ENCODE measurements around the gene SLC13A2. TPM values are rescaled to one million over a fixed set of nuclear protein-coding genes. Genes with fewer than 3 reads are reported as not detected.

The SLC13A2 gene
- total RNA-seq, 1 experiment from 2014 or later: not detected

DNA sequence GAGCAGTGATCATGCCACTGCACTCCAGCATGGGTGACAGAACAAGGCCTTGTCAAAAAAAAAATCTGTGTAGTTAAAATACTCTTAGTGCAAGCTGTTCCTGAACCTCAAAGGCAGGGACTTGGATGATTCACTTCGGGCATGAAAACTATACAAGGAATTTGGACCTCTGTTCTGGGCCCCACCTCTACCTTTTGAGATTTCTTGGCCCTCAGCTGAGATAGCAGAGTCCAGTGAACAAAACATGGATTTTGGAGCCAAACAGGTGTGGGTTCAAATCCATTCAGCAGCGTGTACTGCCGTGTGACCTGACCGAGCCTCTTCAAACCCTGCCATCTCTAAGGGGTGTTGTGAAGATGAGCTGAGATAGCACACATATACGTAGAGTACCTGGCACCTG lies 6.8 kb downstream of the SLC13A2 start:
- no peaks in the 10 kb centered on the region for H3K9me3 Mint-ChIP-seq
- DNase-seq: no peak
- Histone ChIP-seq H3K79me1 (ENCODE audit: insufficient read depth, low read depth, low read length, poor library complexity, severe bottlenecking) (no peaks in the 10 kb centered on the region), H3K4ac (ENCODE audit: low read depth, low read length) (no peak overlapping the region), H3K18ac (ENCODE audit: insufficient read length, low read depth, low read length) (no peak overlapping the region), H4K5ac (ENCODE audit: insufficient read length, low read depth, low read length) (no peak overlapping the region), H2BK20ac (ENCODE audit: low read depth, low read length, poor library complexity, severe bottlenecking) (no peak overlapping the region), H3K27ac (ENCODE audit: insufficient read length, low read depth, low read length) (no peak overlapping the region), H3K23ac (ENCODE audit: insufficient read length, low read depth, low read length) (no peak overlapping the region), H3T11ph (ENCODE audit: low read length) (no peak overlapping the region), H2BK120ac (ENCODE audit: low read depth, low read length, poor library complexity, severe bottlenecking) (no peak overlapping the region), H3K4me1 (ENCODE audit: insufficient read depth, low read length) (no peaks in the 10 kb centered on the region; the same call in 1 of the 2 replicates), H2BK12ac (ENCODE audit: insufficient read length, low read depth, low read length) (no peak overlapping the region), H4K91ac (ENCODE audit: insufficient read length, low read depth, low read length) (no peak overlapping the region), H2AFZ (ENCODE audit: low read length) (no peak overlapping the region), H4K20me1 (ENCODE audit: control insufficient read depth, insufficient read depth, insufficient read length) (no peaks in the 10 kb centered on the region), H4K8ac (replicated peaks; ENCODE audit: insufficient read length, low read depth, low read length) (no peak overlapping the region), H2BK5ac (ENCODE audit: insufficient read length, low read length) (no peak overlapping the region), H3K9me3 (ENCODE audit: control insufficient read depth, low read depth, low read length) (no peaks in the 10 kb centered on the region), H3K56ac (ENCODE audit: insufficient read length, low read depth, low read length) (no peak overlapping the region), H3K27me3 (ENCODE audit: insufficient read depth, low read length) (no peaks in the 10 kb centered on the region), H3K23me2 (ENCODE audit: insufficient read length, low read depth, low read length, poor library complexity, severe bottlenecking) (no peaks in the 10 kb centered on the region), H3K4me2 (ENCODE audit: insufficient read depth, insufficient read length, low read length) (no peak overlapping the region), H3K79me2 (ENCODE audit: insufficient read depth, low read length) (no peaks in the 10 kb centered on the region), H2BK15ac (ENCODE audit: low read depth, low read length) (no peak overlapping the region), H3K9ac (ENCODE audit: extremely low read depth, insufficient read length, low read length) (no peak overlapping the region), H2AK5ac (ENCODE audit: insufficient read length, low read length) (no peak overlapping the region), H3K14ac (ENCODE audit: insufficient read depth, low read length) (no peak overlapping the region)
- H3K36me3 Mint-ChIP-seq (ENCODE audit: insufficient read depth in 1 of 3, low read depth in 3 of 3): no peaks in the 10 kb centered on the region
- H3K4me3 Mint-ChIP-seq: no peak overlapping the region
- TF ChIP-seq, protein P1, sequence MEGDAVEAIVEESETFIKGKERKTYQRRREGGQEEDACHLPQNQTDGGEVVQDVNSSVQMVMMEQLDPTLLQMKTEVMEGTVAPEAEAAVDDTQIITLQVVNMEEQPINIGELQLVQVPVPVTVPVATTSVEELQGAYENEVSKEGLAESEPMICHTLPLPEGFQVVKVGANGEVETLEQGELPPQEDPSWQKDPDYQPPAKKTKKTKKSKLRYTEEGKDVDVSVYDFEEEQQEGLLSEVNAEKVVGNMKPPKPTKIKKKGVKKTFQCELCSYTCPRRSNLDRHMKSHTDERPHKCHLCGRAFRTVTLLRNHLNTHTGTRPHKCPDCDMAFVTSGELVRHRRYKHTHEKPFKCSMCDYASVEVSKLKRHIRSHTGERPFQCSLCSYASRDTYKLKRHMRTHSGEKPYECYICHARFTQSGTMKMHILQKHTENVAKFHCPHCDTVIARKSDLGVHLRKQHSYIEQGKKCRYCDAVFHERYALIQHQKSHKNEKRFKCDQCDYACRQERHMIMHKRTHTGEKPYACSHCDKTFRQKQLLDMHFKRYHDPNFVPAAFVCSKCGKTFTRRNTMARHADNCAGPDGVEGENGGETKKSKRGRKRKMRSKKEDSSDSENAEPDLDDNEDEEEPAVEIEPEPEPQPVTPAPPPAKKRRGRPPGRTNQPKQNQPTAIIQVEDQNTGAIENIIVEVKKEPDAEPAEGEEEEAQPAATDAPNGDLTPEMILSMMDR (conservative IDR thresholded peaks at IDR 0.05): no peak
- H3K27ac Mint-ChIP-seq: no peak overlapping the region
- no CpG with 5 or more reads among the region's 5 CpGs for WGBS (ENCODE audit: extremely low coverage, insufficient read length, low lambda C conversion rate)
- H3K4me1 Mint-ChIP-seq: peaks cover 18 to 30% of the 10 kb centered on the region in 2 experiments
- peaks cover 13% of the 10 kb centered on the region for H3K27me3 Mint-ChIP-seq (ENCODE audit: low read depth)
